Activated T-helper 1 cell treated with Interleukin-2 at 50 U/mL for 16 hours (primary cell): ENCODE measurements around the gene PAF1.

Experiments used
- DNase-seq: peaks from one replicate; pipeline ENCODE4 v3.0.0-alpha.2; 2020; ENCODE audit warnings: low read depth

Gene PAF1

DNA sequence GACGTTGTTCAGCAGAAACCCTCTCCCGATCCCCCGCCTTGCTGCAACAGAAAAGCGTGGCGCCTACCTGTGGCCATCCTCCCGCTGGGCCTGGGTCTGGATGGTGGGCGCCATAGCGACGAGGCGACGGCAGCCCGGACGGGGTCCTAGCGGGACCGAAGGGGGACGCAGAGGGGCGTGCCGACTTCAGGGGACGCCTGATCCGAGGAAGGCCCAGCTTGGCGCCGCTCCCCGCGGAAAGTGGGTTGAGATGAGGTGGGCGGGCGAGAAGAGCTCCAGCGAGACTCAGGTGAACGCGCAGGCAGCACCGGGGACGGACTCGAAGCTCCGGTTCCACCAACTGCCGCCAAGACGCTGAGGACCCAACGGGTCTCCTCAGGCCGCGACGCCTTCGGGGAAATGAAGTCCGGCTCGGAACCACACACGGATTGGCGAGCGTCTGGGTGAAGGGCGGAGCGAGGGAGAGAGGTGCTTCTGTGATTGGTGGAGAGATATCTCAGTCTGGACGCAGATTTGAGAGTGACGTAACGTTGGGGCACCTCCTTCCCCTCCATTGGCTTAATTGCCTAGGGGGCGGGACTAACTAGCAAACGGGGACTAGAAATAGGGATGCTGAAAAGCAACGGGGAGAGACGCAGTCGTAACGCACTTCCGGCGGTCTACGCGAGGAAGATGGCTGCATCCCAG lies at the start of gene PAF1, which contains the start of gene MED29:
TSS of gene PAF1 (minus strand) at position 356 of the 687 bp plus-strand sequence. CDS start at position 114, 242 bp downstream.
TSS of gene MED29 (plus strand) at position 628 of the 687 bp plus-strand sequence. CDS start at position 673, 45 bp downstream.
- DNase-seq = peak; percentile 93

DNA sequence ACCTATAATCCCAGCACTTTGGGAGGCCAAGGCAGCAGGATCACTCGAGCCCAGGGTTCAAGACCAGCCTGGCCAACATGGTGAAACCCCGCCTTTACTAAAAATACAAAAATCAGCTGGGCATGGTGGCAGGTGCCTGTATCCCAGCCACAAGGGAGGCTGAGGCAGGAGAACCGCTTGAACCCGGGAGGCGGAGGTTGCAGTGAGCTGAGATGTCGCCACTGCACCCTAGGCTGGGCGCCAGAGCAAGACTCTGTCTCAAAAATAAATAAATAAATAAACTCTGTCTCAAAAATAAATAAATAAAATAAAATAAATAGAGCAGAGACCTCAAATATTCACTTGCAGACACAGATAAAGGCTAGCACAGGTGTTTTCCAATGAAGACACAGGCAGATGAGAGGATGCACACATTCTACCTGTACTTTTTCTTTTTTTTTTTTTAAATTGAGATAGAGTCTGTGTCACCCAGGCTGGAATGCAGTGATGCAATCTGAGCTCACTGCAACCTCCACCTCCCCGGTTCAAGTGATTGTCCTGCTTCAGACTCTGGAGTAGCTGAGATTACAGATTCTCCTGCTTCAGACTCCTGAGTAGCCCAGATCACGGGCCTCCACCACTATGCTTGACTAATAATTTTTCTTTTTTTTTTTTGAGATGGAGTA lies 47.5 kb upstream of the PAF1 start:
- no peak for DNase-seq

DNA sequence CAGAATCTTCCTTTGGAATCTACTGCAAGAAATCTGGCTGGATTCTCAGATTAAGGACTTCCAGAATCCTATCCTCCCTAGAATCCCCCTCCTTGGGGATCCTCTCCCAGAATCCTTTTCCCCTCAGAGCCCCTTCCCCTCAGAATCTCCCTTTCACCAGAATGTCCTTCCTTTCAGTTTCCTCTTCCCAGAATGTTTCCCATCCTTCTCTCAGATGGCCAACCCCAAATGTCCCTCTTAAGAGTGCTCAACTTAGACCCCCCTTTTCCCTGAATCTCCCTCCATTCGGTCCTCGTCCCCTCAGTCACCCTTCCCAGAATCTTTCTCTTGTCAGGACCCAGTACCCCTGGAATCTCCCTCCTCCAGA lies 45.4 kb upstream of the PAF1 start:
- no peak for DNase-seq

DNA sequence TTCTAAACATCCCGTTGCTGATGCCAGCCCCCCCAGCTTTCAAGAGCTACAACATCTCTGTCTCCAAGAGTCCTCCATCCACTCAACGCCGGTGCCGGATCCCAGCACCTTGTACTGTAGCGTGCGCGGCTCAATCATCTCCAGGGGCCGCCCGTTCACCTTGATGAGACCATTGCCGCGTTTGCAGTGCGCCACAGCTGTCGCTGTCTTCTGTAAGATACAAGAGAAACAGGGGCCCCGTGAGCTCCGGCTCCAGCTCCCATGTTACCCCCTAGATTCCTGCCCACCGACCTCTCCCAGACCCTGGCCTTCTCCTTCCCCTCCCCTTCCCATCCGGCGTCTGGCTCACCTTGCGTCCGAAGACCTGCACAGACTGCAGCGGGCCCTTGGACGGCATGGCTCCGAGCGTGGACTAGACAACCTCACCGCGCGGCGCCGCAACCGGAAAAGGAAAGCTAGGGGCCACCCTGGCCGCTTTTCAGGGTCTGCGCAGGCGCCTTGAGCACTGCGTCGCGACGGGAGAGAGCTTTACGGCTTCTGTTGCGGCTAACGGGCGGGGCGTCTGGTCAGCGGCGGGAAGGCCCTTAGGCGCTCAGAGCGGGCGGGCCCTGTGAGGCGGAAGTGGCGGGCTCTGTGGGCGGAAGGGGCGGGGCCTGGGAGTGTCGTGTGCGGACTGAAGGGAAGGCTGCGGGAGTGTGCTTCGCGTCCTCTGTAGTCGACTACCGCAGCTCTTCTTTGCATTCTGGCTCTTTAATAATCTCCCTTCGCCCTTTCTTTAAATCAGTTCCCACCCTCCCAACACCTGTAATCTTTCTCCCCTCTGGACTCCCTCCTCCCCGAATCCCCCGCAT lies 44.8 kb upstream of the PAF1 start, which contains the start of gene RPS16:
TSS of gene RPS16 (minus strand) at position 451 of the 851 bp plus-strand sequence. CDS start at position 397, 54 bp downstream.
- peak; percentile 99 for DNase-seq

DNA sequence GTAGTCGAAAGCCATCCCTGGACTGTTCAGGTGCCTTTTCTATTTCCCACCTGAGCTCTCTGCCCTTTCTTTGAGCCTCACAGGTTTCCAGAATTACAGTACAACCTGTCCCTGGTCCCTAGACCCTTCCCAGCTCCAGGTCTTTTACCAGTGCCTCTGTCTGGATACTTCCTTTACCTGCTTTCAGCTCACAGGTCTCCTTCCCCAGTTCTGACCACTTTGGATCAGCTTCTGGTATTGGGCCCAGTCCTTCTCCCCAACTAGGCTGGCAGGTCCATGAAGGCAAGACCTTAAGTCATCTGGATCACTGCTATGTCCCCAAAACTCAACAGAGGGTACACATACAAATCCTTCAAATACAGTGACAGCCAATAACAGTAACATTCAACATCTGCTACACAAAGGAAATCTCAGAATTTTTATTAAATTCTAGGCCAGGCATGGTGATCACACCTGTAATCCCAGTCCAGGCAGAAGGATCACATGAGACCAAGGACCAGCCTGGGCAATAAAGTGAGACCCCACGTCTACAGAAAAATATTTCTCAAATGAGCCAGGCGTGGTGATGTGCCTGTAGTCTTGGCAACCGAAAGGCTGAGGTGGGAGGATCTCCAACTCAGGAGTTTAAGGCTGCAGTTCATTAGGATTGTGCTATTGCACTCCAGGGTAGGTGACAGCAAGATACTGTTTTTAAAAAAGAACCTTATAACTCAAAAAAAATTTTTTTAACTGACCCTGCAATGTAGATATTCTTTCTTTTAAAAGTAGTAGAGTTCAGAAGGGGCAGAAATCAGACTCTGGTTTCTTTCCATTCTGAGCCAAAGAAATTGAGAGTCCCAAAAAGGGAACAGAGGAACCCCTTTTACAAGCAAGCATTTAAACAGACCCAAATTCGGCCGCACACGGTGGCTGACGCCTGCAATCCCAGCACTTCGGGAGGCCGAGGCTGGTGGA lies 43.5 kb upstream of the PAF1 start:
- DNase-seq = no peak

DNA sequence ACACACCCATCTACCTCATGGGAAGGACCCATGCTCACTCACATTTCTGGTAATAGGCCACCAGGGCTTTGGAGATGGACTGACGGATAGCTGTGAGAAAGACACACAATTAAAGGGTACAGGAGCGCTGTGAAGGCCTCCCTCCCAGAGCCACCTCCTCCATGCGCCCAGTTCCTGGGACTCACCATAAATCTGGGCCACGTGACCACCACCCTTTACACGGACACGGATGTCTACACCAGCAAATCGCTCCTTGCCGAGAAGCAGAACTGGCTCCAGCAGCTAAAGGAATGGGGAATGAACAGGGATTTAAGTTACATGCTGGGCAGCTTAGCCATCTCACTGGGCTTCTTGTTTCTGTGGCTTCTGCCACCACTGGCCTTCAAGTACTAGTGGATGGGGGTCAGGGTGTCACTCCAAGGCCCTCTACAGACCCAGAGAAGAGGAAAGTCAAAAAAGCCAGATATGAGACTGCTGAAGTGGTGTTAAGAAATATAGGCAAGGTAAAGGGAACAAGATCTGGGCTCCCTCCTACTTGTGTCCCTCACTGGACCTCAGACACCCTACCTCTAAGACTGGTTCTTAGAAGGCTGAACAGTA lies 42.7 kb upstream of the PAF1 start:
- no peak for DNase-seq

DNA sequence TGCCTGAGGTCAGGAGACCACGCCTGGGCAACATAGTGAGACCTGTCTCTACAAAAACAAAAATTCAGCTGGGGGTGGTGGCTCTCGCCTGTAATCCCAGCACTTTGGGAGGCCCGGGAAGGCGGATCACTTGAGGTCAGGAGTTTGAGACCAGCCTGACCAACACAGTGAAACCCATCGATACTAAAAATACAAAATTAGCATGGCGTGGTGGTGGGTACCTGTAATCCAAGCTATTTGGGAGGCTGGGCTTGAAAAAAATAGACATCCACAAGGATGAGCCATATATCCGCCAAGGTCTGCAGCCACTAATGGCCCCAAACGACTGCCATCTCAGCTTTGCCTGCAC lies 41.7 kb upstream of the PAF1 start:
- DNase-seq = no peak

DNA sequence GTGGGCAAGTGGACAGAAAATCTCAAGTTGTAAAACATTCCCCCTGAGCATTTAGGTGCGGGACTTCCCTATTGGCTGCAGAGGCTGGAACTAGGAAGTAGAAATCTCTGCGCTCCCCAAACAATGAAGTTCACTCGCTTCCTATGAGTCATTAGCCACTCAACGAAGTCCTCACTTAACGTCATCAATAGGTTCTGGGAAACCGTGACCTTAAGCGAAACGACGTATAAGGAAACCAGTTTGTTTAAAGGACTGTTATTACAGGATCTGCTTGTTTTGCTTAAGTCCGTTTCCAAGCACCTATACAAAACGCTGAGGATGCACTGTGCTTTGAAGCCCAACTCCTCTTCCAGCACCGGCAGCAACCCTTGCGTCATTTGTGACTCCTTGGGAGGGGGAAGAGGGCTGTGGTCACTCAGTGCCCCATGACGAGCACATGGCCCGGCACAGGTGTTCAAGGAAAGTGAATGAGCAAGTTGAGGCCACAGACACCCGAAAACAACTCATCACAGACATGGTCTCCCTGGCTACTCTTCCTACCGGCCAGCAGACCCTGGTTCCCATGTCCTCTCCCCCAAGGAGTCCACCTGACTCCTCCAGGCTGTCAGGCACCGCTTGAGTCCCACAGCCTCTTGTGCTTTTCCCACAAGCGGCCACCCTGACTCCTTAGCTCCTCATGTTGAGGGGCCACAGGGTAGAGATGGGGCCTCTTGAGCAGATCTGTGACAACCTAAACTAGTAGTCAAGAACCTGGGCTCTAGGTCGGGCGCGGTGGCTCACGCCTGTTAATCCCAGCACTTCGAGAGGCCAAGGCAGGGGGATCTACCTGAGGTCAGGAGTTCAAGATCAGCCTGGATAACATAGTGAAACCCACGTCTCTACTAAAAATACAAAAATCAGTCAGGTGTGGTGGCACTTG lies 40.0 kb upstream of the PAF1 start:
- DNase-seq = peak; percentile 50

DNA sequence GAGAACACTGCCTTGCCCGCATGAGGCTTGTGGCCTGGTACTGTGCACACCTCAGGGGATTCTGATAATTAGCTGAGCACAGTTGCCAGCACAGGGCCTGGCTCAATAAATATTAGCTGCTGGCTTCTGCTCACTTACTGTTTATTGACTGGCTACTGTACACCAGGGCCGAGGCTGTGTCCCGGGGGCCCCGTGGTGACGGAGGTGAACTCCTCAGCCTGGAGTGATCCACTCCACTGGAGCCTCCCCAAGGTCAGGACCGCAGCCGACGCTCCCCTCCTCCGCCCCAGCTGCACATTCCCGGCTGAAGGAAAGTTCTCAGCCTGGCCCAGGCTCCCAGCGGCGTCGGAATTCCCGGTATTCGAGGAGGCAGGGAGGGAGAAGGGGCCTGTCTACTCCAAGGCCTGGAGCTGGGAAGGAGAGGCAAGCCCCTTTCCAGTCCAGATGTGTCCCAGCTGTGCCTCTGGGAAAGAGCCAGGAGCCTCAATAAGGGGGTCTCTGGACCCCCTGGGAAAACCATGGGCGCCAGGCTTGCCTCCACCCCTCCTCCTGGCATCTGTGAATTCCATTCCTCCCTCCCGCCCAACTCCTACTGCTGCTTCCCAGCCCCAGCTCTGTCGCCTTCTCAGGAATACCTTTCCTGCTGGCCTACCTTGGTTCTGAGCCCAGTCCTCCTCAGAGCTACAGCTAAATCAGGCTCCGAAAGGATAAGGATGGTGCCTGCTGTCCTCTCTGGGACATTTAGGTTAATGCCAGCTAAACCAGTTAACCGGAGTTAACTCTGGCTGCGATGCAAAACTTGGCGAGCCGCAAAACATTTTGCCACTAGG lies 37.6 kb upstream of the PAF1 start:
- no peak for DNase-seq

DNA sequence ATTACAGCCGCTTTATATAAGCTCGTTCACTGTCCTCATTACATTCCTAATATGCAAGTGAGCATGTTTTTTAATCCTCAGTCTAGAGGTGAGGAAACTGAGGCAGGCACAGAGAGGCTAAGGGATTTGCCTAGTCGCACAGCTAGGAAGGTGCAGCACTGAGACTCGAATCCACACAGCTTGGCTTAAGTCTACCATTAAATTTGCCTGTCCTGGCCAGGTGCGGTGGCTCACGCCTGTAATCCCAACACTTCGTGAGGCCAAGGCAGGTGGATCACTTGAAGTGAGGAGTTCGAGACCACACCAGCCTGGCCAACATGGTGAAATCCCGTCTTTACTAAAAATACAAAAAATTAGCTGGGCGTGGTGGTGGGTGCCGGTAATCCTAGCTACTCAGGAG lies 36.8 kb upstream of the PAF1 start:
- DNase-seq = no peak

DNA sequence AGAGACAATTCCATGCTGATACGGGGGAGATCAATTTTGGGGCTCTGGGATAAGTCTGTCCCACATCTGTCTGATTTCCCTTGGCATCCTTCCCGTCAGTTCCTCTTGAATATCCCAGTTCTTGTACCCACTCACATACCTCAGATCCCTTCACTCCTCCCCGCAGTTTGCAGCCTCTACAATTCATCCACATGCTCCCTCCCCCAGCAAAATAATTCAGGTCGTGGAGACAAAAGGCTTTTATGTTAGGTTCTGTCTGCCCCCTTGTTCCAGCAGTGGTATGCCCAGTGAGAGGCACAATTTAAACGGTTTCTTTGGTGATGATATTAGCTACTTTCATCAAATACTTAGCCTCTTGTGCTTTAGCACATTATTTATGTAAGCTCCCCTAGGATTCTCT lies 35.3 kb upstream of the PAF1 start:
- no peak for DNase-seq

DNA sequence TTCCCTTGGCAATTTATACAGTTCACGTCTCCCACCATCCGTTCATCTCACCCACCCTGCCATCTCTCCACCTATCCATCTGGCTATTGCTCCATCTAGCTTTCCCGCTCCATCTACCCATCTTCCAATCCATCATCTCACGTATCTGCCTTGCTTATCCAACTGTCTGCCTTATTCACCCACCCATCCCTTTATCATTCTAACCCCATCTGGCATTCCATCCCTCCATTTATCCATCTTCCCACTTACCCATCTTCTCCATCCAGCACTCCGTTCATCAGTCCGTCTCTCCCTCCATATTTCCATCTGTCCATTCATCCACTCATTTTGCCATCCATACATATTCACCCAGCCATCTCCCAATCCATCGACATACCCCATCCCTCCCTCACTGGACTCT lies 34.8 kb upstream of the PAF1 start:
- no peak for DNase-seq

DNA sequence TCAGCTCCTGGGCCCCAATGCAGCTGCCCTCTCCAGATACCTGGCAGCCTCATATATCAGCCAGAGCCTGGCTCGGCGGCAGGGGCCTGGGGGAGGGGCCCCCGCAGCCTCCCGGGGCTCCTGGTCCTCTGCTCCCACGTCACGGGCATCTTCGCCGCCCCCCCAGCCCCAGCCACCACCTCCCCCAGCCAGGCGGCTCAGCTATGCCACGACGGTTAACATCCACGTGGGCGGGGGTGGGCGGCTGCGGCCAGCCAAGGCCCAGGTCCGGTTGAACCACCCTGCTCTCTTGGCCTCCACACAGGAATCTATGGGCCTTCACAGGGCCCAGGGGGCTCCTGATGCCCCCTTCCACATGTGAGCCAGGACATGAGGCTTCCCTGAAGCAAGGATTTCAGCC lies 34.0 kb upstream of the PAF1 start:
- DNase-seq = no peak

DNA sequence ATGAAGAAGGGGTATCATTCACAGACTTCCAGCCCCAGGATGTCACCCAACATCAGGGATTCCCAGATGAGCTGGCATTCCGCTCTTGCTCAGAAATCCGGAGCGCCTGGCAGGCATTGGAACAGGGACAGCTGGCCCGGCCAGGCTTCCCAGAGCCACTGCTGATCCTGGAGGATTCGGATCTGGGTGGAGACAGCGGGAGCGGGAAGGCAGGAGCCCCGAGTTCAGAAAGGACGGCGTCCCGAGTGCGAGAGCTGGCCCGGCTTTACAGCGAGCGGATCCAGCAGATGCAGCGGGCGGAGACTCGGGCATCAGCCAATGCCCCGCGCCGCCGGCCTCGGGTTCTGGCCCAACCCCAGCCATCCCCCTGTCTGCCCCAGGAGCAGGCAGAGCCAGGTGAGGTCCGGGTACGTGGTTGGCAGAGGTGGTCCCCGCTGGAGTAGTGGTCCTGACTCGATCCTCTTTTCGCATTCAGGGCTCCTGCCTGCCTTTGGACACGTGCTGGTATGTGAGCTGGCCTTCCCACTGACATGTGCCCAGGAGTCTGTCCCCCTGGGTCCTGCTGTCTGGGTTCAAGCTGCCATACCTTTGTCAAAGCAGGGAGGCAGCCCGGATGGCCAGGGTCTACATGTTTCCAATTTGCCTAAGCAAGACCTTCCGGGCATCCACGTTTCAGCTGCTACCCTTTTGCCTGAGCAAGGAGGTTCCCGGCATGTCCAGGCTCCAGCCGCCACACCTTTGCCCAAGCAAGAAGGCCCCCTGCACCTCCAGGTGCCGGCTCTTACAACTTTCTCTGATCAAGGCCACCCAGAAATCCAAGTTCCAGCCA lies 32.6 kb upstream of the PAF1 start:
- DNase-seq = no peak

DNA sequence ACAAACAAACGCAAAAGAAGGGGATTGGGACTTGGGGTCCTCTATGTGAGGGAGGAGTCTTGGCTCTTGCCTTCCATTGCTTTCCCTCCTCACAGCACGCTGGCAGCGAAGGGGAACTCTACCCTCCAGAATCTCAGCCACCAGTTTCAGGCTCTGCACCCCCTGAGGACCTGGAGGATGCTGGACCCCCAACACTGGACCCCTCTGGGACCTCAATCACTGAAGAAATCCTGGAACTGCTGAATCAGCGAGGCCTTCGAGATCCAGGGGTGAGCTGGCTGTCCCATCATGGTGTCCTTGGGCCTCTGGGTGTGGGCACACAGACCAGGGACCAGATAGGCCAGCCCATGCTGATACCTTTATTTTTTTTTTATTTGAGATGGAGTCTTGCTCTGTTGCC lies 31.1 kb upstream of the PAF1 start:
- DNase-seq = no peak

DNA sequence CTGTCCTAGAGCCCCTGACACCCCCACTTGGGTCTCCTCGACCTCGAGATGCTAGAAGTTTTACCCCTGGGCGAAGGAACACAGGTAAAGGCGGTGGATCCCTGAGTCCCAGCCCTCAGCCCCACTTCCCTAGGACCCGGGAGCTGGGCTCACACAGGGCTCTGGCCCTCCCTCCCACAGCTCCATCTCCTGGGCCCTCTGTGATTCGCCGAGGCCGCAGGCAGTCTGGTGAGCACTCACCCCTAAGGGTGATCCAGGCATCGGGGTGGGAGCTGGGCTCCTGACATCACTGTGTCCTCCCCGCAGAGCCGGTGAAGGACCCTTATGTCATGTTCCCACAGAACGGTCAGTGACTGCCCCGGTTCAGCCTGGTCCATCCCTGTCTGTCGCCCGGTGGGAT lies 29.9 kb upstream of the PAF1 start:
- no peak for DNase-seq

DNA sequence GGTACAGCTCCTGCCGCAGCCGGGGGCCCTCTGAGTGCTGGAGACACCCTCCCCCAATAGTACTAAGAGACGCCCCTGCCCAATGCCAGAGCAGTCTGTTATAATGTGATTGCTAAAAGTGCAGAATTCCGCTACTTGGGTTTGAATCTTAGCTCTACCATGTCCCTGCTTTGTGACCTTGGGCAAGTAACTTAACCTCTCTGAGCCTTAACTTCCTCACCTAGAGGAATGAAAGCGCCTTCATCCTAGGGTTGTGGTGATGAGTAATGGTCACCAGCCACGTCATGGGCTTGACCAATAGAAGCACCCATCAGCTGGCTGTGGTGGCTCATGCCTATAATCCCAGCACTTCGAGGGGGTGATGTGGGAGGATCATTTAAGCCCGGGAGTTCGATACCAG lies 28.1 kb upstream of the PAF1 start:
- no peak for DNase-seq

DNA sequence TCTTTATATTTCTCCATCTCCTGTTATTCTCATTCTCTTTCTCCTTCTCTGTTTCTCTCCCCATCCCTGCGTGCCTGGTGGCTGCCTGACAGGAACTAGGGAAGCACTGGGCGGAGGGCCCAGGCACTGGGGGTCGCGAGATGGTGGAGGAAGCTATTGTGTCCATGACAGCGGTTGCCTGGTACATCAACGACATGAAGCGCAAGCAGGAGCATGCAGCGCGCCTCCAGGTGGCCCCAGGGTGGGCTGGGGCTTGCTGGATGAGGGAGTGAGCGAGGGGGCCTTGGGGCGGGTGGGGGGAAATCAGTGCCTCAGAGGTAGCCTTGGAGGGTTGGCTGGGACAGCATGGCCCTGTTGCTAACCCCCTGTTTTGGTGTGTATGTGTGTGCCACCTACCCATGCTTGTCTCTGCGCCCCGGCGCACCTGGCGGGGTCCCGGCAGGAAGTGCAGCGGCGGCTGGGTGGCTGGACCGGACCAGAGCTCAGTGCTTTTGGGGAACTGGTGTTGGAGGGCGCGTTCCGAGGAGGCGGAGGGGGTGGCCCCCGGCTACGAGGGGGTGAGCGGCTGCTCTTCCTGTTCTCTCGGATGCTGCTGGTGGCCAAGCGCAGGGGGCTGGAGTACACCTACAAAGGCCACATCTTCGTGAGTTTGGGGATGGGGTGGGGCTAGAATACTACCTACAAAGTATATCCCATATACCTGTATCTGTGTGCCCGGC lies 26.7 kb upstream of the PAF1 start:
- DNase-seq = no peak
